Stimulated activated naive CD8-positive, alpha-beta T cell treated with anti-CD3 and anti-CD28 coated beads, Interleukin-15, Interleukin-2, amounts not matched to agents 100 ng/mL and 50 ng/mL, for 24 hours (primary cell): Measurements from ENCODE around the gene AGBL4.

ENCODE experiments used
- H3K27ac Mint-ChIP-seq: one replicate; pipeline ENCODE4 v1.8.0; 2021; ENCODE audit warnings: mild to moderate bottlenecking, mixed read lengths
- H3K27me3 Mint-ChIP-seq: one replicate; pipeline ENCODE4 v1.8.0; 2021; ENCODE audit warnings: mixed read lengths
- H3K36me3 Mint-ChIP-seq: one replicate; pipeline ENCODE4 v1.8.0; 2021; ENCODE audit warnings: low read depth, mixed read lengths
- H3K4me1 Mint-ChIP-seq: one replicate; pipeline ENCODE4 v1.8.0; 2021; ENCODE audit warnings: low read depth, mixed read lengths
- H3K4me3 Mint-ChIP-seq: one replicate; pipeline ENCODE4 v1.8.0; 2021; ENCODE audit warnings: mild to moderate bottlenecking, mixed read lengths
- H3K9me3 Mint-ChIP-seq: one replicate; pipeline ENCODE4 v1.8.0; 2021; ENCODE audit warnings: mixed read lengths

AGBL4 gene

DNA sequence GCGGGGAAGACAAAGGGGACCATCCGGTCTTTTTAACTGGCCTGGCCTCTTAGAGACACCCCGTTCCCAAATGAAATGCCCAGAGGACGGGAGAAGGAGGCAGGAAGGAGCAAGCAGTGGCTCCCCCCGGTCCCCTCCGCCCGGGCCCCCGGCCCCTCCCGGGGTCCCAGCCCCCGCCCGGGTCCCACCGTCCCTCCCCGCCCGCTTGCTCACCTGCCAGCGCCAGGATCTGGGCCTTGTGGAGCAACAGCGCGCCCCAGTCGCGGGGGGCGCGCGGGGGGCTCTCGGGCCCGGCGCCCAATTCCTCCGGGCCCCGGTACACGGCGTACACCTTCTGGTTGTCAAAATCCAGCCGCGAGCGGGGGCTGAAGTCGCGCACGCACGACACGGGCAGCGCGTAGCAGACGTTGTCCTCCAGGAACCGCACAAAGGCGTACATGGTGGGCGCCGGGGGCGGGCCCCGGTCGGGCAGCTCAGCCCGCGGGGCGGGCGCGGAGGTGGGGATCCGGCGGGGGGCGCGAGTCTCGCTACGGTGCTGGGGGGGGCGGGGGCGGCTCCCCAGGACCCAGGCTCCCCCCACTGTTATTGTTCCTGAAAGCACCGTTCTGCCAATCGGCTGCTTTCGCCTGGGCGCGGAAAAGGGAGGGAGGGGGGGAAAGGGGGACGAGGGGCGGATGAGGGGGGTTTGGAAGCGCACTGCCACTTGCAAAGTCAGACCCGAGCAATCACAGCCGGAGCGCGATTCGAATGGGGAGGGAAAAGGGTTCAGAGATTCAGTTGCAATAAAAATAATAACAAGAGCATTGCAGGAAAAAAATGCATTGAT lies 1247.1 kb downstream of the AGBL4 start, which contains the start of gene BEND5:
TSS of gene BEND5 (minus strand) at position 499 of the 826 bp plus-strand sequence. CDS start at position 439, 60 bp downstream.
- peaks cover 55% of the 10 kb centered on the region for H3K4me1 Mint-ChIP-seq
- peak within 1 kb of the TSS; percentile 96 for H3K27ac Mint-ChIP-seq
- H3K36me3 Mint-ChIP-seq, result peaks cover 9% of the 10 kb centered on the region
- no peaks in the 10 kb centered on the region for H3K27me3 Mint-ChIP-seq
- H3K9me3 Mint-ChIP-seq, result no peaks in the 10 kb centered on the region
- H3K4me3 Mint-ChIP-seq, result peak within 1 kb of the TSS; percentile 94

DNA sequence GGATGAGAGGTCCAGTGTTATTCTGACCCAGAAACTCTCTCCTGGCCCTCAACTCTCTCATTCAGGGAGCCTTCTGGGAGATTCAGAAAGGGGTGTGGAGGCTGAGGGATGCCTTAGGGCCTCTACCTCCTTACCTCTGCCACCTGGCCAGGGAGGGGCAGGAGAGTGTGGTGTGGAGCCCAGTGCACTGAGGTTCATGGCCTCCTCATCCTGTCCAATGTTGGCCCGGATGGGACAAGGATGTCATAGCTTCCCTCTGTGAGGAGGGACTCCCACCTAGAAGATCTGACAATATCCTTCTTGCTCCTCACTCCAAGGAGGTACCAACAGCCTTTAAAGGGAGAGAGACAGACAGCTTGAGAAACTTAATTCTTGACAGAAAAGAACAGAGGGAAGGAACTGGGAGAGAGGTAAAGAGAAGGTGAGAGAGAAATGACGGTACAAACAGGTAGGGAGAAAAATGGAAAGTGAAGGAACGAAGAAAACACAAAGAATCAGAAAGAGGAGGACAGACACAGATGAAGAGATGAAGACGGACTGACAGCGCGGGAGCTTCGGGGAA lies 1247.8 kb downstream of the AGBL4 start:
- Mint-ChIP-seq H3K9me3 (no peaks in the 10 kb centered on the region), H3K27me3 (no peaks in the 10 kb centered on the region), H3K36me3 (peaks cover 13% of the 10 kb centered on the region), H3K4me1 (peaks cover 56% of the 10 kb centered on the region), H3K4me3 (peak overlapping the region; percentile 94), H3K27ac (peak overlapping the region; percentile 96)

DNA sequence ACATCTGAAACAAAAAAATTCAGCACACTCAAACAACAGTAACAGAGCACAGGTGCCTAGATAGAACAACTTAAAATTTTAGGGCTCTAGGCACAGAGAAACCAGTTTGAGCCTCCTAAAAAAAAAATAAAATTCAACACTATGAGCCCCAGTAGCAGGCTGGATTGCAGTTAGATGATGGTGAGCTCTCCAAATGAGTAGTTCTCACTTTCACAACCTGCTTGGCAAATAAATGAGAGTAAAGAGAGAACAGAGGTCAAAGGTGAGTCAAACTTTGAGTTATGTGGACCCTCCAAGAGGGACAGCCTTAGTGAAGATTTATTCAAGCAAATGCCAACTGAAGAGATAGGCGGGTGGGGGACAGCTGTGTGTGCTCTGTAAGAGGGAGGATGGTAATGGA lies 1250.6 kb downstream of the AGBL4 start:
- H3K36me3 Mint-ChIP-seq, result peaks cover 15% of the 10 kb centered on the region
- no peaks in the 10 kb centered on the region for H3K9me3 Mint-ChIP-seq
- no peaks in the 10 kb centered on the region for H3K27me3 Mint-ChIP-seq
- H3K27ac Mint-ChIP-seq, result peak overlapping the region; percentile 13
- peak overlapping the region; percentile 55 for H3K4me3 Mint-ChIP-seq
- peaks cover 81% of the 10 kb centered on the region for H3K4me1 Mint-ChIP-seq

DNA sequence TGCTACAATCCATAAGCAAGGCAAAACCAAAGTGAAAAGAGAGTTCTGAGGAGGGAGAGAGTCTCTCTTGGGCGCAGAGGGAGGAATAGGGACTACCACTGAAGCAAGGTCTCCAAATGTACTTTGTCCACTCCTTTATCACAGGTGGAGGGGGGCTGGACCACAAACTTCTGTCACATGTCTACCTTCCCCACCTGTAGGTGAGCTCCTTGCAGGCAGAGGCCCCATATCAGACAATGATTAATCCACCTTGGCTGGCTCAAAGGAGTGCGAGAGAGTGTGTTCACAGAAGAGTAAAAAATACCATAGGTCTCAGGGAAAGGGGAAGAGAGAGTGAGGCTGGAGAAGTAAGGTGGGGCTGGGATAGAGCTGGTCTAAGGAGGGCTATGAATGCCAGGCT lies 1251.5 kb downstream of the AGBL4 start:
- Mint-ChIP-seq H3K4me1 (peaks cover 77% of the 10 kb centered on the region), H3K27ac (peak overlapping the region; percentile 3), H3K27me3 (no peaks in the 10 kb centered on the region), H3K9me3 (no peaks in the 10 kb centered on the region), H3K4me3 (peak overlapping the region; percentile 2), H3K36me3 (peaks cover 23% of the 10 kb centered on the region)

DNA sequence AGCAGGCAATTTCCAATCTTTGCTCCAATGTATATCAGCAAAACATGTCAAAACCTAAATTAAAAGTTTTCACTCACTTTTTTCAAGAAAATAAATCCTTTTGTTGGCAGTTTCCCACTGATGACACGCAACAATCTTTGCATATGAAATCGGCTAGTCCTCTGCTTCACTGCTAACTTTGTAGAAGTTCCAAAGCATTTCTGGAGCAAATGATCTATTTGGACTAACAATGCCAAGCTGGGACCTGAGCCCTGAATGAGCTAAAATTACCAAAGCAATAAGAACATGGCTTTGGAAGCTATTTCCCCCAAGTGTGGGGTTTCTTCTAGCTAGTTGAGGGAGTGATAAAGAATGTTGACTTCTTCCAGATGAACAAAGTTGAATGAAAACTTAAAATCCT lies 1252.2 kb downstream of the AGBL4 start:
- no peak overlapping the region for H3K27ac Mint-ChIP-seq
- peaks cover 74% of the 10 kb centered on the region for H3K4me1 Mint-ChIP-seq
- H3K27me3 Mint-ChIP-seq, result no peaks in the 10 kb centered on the region
- H3K36me3 Mint-ChIP-seq, result peaks cover 25% of the 10 kb centered on the region
- no peak overlapping the region for H3K4me3 Mint-ChIP-seq
- H3K9me3 Mint-ChIP-seq, result no peaks in the 10 kb centered on the region

DNA sequence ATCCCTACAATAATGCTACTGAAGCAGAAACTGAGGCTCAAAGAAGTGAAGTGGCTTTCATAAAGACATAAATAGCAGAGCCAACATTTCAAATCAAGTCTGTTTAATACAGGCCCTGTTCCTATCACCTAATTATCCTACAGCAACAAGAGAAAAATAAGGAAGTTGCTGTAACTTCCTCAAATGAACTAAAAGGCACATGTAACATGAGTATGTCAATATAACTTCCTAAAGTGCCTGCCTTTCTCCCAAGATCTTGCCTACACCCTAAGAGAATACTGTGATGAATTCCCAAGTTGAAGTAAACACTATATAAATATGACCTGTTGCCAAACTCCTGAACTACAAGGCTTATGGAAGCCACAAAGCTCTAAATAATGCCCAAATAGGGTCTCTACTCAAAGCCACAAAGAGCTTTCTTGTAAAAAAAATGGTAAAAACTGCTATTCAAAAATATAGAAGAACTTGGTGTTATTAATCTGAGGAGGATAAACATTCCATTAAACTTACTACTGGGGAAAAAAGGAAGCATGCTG lies 1255.7 kb downstream of the AGBL4 start:
- Mint-ChIP-seq H3K27me3 (no peaks in the 10 kb centered on the region), H3K9me3 (no peaks in the 10 kb centered on the region), H3K36me3 (peaks cover 34% of the 10 kb centered on the region), H3K4me3 (no peak overlapping the region), H3K27ac (no peak overlapping the region), H3K4me1 (peaks cover 52% of the 10 kb centered on the region)

DNA sequence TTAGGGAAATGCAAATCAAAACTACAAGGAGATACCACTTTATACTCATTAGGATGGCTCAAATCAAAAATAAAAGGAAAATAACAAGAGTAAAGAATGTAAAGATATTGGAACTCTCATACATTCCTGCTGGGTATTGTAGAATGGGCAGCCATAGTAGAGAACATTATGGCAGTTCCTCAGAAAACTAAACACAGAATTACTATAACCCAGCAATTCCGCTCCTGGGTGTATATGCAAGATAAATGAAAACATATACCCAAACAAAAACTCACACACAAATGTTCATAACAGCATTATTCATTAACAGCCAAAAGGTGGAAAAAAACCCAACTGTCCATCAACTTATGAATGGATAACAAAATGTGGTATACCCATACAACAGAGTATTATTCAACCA lies 1258.4 kb downstream of the AGBL4 start:
- no peak overlapping the region for H3K27ac Mint-ChIP-seq
- peaks cover 34% of the 10 kb centered on the region for H3K36me3 Mint-ChIP-seq
- H3K4me3 Mint-ChIP-seq, result no peak overlapping the region
- H3K4me1 Mint-ChIP-seq, result peaks cover 37% of the 10 kb centered on the region
- no peaks in the 10 kb centered on the region for H3K9me3 Mint-ChIP-seq
- H3K27me3 Mint-ChIP-seq, result no peaks in the 10 kb centered on the region

- H3K36me3 Mint-ChIP-seq, result peaks cover 41% of the 10 kb centered on the region
These were observed 1261.8 kb downstream of the AGBL4 start for GRCh38 chr1:48761986-48762385.

GRCh38 chr1:48761411-48761810 lies 1262.3 kb downstream of the AGBL4 start:
- Mint-ChIP-seq H3K9me3 (no peaks in the 10 kb centered on the region), H3K27ac (no peak overlapping the region), H3K36me3 (peaks cover 46% of the 10 kb centered on the region), H3K4me3 (no peak overlapping the region), H3K27me3 (no peaks in the 10 kb centered on the region), H3K4me1 (peaks cover 32% of the 10 kb centered on the region)

More at GRCh38 chr1:48761986-48762385, 1261.8 kb downstream of the AGBL4 start:
- Mint-ChIP-seq H3K27ac (peak overlapping the region; percentile 41), H3K9me3 (no peaks in the 10 kb centered on the region), H3K27me3 (no peaks in the 10 kb centered on the region), H3K4me1 (peaks cover 27% of the 10 kb centered on the region), H3K4me3 (no peak overlapping the region)

- Mint-ChIP-seq H3K36me3 (peaks cover 46% of the 10 kb centered on the region), H3K4me1 (peaks cover 32% of the 10 kb centered on the region), H3K27ac (no peak overlapping the region), H3K9me3 (no peaks in the 10 kb centered on the region), H3K27me3 (no peaks in the 10 kb centered on the region), H3K4me3 (no peak overlapping the region)
These were observed 1262.9 kb downstream of the AGBL4 start for GRCh38 chr1:48760857-48761256.

GRCh38 chr1:48758976-48759375 lies 1264.8 kb downstream of the AGBL4 start:
- H3K9me3 Mint-ChIP-seq, result no peaks in the 10 kb centered on the region
- no peak overlapping the region for H3K27ac Mint-ChIP-seq
- no peaks in the 10 kb centered on the region for H3K27me3 Mint-ChIP-seq
- peaks cover 28% of the 10 kb centered on the region for H3K4me1 Mint-ChIP-seq
- no peak overlapping the region for H3K4me3 Mint-ChIP-seq
- H3K36me3 Mint-ChIP-seq, result peaks cover 54% of the 10 kb centered on the region

DNA sequence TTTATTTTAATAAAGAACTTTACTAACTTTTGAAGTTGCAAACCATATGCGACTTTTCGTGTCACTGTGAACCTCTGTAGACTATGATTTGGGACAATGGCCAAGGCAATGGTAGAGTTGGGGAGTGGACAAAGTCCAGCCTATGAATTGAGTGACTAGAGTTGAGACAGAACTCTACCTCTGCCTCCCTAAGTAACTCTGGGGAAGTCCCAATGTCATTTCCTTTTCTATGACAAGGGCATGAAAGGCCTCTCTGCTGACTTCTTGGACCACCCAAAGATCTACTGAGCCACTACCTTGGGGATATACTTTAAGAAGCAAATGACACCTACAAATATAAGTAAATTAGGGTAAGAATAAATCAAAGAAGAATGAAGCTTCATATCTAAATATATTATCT lies 1266.4 kb downstream of the AGBL4 start:
- Mint-ChIP-seq H3K27me3 (no peaks in the 10 kb centered on the region), H3K4me3 (no peak overlapping the region), H3K9me3 (no peaks in the 10 kb centered on the region), H3K27ac (peak overlapping the region; percentile 29), H3K36me3 (peaks cover 58% of the 10 kb centered on the region), H3K4me1 (peaks cover 28% of the 10 kb centered on the region)

GRCh38 chr1:48756683-48757316 lies 1267.0 kb downstream of the AGBL4 start:
- Mint-ChIP-seq H3K27ac (peak overlapping the region; percentile 43), H3K9me3 (no peaks in the 10 kb centered on the region), H3K36me3 (peaks cover 57% of the 10 kb centered on the region), H3K27me3 (no peaks in the 10 kb centered on the region), H3K4me1 (peaks cover 26% of the 10 kb centered on the region), H3K4me3 (no peak overlapping the region)

- no peaks in the 10 kb centered on the region for H3K27me3 Mint-ChIP-seq
- H3K4me1 Mint-ChIP-seq, result peaks cover 19% of the 10 kb centered on the region
- H3K27ac Mint-ChIP-seq, result no peak overlapping the region
- peaks cover 35% of the 10 kb centered on the region for H3K36me3 Mint-ChIP-seq
- no peak overlapping the region for H3K4me3 Mint-ChIP-seq
- H3K9me3 Mint-ChIP-seq, result no peaks in the 10 kb centered on the region
These were observed 1270.5 kb downstream of the AGBL4 start for GRCh38 chr1:48753293-48753692.

- Mint-ChIP-seq H3K4me3 (no peak overlapping the region), H3K4me1 (no peaks in the 10 kb centered on the region), H3K27me3 (no peaks in the 10 kb centered on the region), H3K36me3 (peaks cover 22% of the 10 kb centered on the region), H3K27ac (no peak overlapping the region), H3K9me3 (no peaks in the 10 kb centered on the region)
These were observed 1273.6 kb downstream of the AGBL4 start for GRCh38 chr1:48750109-48750508.
